ENCODE data around the gene ENTREP3.
"Not testable (repeated sequence)": the region's sequence is repeated elsewhere in the genome, so short reads cannot be mapped to it uniquely, and the experiment has no call there.

ENTREP3 gene

DNA sequence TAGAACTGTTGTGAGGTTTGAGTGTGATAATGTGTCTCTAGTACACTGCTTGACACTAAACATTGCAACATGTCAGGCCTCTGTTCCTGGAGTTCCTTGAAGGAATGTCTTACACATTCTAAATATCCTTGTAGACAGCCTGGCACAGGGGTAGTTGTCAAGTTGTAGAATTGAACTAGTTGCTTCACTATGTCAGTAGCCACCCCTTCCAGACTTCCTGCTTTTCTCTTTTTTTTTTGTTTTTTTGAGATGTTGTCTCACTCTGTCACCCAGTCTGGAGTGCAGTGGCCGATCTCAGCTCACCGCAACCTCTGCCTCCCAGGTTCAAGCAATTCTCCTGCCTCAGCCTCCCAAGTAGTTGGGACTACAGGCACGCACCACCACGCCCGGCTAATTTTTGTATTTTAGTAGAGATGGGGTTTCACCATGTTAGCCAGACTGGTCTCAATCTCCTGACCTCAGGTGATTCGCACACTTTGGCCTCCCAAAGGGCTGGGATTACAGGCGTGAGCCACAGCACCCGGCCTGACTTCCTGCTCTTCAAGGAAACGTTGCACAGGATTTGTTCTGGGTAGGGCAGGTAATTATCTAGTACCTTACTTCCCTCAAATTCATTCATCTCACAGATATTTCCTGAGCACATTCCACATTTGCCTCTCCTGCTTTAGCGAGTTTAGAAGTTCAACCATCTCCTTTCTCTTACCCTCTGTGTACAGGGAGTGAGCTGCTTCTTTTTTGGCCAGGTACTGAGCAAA, 34.9 kb downstream of the ENTREP3 start:
- DNase-seq: not testable (repeated sequence)

- peak in 1 of 2 experiments; percentile 27 for DNase-seq
These were observed 35.7 kb downstream of the ENTREP3 start for GRCh38 chr1:155219592-155220031.

DNA sequence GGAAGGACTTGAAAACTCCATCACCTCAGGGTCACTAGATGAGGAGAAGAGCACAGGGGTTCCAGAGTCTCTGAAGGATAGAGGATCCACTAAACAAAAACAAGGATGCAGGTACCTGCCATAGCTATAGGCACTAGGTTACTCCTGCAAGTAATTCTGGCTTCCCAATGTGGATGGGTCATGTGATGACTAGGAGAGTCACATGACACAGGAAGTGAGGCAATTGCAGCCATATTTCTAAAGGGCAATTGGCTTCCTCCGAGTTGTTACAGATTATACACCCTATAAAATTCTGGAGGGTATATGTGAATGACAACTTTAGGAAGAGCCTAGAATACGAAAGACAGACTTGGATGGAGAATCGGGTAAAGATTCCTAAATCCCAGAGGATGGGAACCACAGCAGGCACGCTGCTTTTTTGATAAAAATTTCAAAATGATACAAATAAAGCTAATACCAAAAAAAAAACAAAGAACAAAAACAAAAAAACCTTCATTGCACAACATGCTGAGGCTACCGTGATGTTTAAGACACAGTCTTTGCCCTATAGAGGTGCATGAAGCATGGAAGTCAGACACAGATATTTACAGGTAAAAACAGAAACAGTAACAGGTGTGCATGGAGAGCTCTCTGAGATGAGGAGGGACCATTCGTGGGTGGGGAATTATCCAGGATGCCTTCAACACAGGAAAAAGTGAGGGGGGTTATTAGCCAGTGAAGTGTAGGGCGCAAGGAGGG, 36.3 kb downstream of the ENTREP3 start:
- DNase-seq: peak; percentile 11 to 62

- DNase-seq: not testable (repeated sequence)
These were observed 40.6 kb downstream of the ENTREP3 start for GRCh38 chr1:155214702-155215101.

- not testable (repeated sequence) for DNase-seq
These were observed 43.2 kb downstream of the ENTREP3 start for GRCh38 chr1:155212051-155212440.

DNA sequence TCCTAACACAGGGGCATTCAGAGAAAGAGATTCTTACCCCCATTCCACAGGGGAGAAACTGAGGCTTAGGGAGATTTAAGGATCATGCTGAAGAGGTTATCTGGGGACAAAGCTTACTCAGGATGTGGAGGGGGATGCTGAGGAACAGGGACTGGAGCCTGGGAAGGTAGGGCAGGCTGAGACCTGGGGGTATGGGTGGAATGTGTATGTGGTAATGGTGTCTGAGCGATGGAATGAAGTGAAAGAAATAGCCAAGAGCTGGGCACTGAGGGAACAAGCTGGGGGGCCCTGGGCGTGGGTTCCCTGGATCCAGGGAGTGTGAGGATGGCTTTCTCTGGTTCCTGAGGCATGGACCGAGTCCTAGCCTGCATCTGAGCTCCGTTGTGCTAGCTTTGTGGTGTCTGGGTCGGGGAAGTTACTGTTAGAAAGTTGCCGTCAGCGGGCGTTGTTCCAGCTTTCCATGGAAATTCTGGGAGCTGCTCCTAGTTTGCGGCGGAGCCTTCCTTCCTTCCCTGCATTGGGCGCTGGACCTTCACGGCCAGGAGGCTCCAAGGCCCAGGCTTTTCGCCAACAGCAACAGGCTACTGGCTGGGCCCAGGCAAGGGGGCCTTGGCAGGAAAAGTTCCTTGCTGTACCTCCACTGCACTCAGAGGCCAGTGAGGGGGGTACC, 43.8 kb downstream of the ENTREP3 start:
- DNase-seq: not testable (repeated sequence)

DNA sequence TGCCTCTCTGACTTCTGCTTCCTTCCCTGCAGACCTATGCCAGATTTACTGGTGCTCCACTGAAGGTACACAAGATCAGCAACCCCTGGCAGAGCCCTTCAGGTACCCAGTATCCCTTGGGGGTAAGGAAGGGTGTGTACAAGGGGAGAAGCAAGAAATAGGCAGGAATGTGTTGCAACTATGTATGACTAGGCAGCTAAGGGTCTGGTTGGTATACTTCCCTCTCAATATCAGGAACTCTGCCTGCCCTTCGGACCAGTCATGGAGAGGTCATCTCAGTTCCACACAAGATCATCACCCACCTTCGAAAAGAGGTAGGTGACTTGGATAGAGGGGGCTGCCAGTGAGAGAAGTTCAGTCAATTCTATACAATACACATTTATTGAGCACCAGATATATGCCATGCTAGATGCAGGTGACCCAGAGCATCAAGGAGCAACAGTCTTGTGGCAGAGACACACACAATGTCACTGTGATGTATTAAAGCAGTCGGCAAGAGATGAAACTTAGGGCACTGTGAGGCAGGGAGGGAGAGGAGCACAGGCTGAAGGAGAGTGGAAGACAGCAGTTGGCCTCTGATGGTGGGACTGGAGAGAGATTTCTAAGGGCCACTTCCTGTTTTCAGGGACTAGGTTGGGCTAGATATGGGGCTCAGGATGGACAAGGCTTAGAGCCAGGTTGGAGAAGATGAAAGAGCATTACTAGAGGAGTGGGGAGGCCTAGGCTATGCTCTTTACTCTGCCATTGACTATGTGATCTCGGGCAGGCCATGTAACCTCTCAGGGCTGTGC, 44.8 kb downstream of the ENTREP3 start:
- DNase-seq: no peak

DNA sequence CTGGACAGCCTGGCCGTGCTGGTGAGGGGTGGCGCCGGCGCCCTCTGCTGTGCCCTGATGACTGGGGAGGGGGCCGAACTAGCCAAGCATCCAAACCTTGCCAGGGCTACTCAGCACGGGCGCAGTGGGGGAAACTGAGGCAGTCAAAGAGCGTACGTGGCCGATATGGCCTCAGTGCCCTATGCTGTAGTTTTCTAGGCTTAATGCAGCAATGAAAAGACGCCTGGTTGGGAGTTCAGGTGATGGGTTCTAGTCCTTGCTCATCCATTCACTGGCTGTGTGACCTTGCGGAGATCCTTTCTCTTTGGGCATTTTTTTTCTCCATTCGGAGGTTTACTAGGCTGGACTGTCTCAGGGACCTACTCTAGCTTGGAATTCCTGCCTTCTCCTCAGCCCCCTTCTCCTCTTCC, 46.0 kb downstream of the ENTREP3 start:
- DNase-seq: no peak

- DNase-seq: peak; percentile 54 to 78
These were observed 46.6 kb downstream of the ENTREP3 start, which contains the start of gene MTX1 for GRCh38 chr1:155208541-155209311. Gene MTX1 (plus strand): TSS chr1:155208695. CDS start chr1:155208805, 110 bp downstream.

GRCh38 chr1:155207806-155208540, 47.3 kb downstream of the ENTREP3 start, which contains the start of gene THBS3:
Gene THBS3 (minus strand): TSS chr1:155207897. CDS start chr1:155207876, 21 bp downstream.
- DNase-seq: peak; percentile 62

DNA sequence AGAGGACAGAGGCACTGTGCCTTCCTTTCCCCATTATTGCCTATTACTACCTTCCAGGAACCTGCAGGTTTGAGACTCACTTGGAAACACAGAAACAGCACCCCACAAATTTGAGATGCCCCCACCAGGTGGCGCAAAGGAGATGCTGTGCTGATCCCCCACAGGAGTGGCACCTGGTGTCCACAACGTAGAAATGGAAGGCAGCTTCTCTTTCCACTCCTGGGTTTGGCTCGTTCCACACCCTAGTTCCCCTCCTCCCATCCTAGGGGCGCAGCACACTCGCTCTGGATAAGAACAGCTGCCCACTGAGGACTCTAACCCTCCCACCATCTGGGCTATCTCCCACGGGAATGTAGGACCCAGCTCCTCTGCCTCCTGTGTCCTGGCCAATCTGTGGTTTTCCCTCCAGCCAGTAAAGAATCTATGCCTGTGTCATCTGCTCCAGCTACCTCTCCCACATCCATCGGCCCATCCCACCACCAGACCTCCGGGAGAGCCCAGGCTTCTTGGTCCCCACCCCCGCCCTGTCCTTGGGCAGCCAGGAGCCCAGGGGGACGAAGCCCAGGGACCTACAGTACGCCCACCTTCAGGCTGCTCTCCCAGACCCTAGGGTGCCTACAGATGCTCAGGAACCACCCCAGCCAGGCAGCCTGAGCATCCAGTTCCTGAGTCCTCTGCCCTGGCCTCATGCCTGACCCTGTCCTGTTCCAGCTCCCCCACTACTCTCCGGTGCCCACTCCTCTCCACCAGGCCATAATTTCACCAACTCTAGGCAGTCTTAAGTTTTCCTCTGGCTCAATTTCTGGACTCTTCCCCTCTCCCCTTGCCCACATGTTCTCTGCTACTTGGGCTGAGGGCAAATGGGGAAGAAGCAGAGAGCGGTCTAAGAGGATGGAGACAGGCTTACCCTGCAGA, 48.1 kb downstream of the ENTREP3 start:
- peak; percentile 96 to 98 for DNase-seq

DNA sequence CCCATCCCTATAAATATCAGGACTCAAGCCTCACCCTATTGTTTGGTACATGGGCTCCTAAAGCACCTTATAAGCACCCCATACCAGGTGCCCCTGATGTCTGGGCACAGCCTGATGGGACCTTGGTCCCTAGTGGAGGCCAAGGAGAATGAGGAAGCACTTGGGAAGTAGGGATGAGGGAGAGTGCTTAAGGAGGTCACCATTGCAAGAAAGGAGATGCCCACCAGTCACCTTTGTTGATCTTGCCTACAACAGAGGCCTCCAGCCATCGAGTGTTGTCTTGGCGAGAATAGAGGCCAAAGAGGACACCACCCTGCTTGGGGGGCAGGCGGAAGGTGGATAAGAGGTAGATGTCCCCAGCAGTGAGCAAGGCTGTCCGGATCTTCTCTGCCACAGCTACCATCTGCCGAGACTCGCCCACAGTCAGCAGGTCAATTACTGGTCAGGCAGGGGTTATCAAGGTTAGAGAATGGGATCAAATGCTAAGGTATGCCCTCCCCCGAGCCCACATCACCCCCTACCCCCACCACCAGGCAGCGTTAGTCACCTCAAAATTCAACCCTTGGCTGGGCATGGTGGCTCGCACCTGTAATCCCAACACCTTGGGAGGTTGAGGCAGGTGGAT, 49.2 kb downstream of the ENTREP3 start:
- DNase-seq: no peak

DNA sequence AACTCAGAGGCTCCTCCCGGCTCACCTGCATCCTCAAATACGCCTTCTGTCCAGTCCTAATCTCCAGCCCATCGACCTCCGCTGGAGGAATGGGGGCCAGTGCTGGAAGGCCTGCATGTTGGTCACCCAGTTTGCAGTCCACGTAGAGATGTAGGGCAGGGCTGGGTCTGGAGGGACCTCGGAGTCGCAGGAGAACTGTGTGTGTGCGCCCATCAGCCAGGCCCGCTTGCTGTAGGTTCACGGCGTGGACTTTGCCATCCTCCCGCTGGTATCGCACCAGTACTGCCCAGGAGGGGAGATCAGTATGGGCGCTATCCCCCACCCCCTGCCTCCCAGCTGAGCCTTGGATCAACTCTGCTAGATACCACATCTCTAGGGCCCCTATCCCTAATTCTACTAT, 50.2 kb downstream of the ENTREP3 start:
- DNase-seq: no peak

DNA sequence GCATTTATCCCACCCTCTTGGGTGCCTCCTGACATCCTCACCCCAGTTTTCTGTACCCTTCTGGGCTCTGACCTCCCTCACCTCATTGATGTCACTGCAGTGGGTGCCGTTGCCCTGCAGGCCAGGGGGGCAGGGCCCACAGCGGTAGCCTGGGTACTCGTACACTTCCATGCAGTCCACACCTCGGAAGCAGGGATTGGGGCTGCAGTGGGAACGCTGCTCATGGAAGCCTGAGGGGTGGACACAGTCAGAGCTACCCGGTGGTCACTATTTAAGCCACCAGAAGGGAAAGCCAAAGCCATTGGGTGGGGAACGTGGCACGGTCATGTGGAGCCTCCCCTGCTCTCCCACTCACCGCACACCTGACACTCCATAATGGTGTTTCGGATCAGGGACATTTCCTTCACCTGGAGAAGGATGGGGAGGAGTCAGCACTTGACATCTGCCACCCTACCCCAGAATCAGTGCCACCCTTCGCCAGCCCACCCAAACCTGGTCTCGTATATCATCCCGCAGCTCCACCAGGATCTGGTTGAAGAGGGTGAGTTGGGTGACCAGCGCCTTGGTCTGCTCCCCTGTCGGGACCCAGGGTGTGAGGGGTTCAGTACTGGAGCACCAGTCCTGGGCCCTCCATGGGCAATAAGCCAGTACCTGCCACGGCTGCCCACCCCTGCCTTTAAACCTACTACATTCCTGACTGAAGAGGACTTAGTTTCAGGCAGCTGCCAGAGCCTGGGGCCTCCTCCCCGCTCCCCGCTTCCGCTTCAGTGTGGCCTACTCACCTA, 52.4 kb downstream of the ENTREP3 start:
- DNase-seq: no peak

- no peak for DNase-seq
These were observed 53.1 kb downstream of the ENTREP3 start for GRCh38 chr1:155202198-155202597.

DNA sequence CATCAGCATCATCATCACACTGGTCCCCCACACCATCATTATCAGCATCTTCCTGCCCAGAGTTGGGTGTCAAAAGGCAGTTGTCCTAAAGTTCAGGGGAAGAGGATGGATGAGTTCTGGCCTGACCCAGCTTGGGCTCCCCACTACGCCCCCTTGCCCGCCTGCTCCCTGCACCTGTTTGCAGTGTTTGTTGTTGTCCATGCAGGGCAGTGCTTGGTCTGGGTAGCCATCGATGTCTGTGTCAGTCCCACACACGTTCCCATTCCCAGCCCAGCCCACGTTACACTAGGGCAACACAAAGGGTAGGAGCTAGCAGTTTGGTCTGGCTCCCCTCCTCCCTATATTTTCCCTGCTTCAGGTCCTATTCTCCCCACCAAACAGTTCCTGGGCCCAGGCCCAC, 54.4 kb downstream of the ENTREP3 start:
- DNase-seq: no peak

GRCh38 chr1:155199792-155200191, 55.5 kb downstream of the ENTREP3 start:
- no peak for DNase-seq

- DNase-seq: no peak
These were observed 56.8 kb downstream of the ENTREP3 start for GRCh38 chr1:155198547-155198906.
